ENCODE data around the gene IGF2BP1.
"Not testable (repeated sequence)": the region's sequence is repeated elsewhere in the genome, so short reads cannot be mapped to it uniquely, and the experiment has no call there.

IGF2BP1 gene

DNA sequence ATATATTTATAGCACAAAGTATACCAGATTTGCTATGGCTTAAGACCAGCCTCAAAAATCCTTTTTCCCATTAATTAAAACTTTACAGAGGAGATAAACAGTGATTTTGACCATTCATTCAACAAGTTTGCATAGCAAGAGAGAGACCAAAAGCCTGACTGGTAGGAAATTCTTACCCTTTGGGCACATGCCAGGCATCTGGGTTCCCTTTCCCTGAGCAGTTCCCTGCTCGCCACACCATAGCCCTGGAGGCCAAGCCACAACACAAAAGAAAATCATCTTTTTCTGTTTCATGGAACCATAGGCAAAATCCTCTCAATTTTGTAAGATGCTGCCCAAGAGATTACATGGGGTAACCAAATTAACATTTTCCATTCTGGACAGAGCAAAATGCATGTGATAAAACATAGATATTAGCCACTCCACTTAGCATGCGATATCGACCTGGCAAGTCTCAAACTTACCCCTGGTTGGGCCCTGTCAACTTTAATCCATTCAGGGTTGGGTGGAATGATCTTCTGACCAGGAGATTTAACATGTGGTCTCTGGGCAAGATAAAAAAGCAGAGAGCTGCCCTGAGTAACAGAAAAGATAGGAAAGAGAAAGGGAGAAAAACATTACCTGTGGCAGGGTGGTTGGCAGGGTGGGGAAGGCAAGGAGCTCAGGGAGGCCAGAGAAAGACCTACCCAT lies 77.8 kb downstream of the IGF2BP1 start:
- Mint-ChIP-seq H3K27me3 (peaks cover 31% of the 10 kb centered on the region), H3K36me3 (no peaks in the 10 kb centered on the region), H3K4me1 (no peaks in the 10 kb centered on the region), H3K4me3 (no peak overlapping the region), H3K27ac (no peak overlapping the region), H3K9me3 (no peaks in the 10 kb centered on the region)
- CTCF ChIA-PET = interaction anchor here (1.4 kb wide), 1 partner anchor 56 kb away, joined by 3 read pairs; no protein-coding TSS in a partner anchor
- no peak for DNase-seq

DNA sequence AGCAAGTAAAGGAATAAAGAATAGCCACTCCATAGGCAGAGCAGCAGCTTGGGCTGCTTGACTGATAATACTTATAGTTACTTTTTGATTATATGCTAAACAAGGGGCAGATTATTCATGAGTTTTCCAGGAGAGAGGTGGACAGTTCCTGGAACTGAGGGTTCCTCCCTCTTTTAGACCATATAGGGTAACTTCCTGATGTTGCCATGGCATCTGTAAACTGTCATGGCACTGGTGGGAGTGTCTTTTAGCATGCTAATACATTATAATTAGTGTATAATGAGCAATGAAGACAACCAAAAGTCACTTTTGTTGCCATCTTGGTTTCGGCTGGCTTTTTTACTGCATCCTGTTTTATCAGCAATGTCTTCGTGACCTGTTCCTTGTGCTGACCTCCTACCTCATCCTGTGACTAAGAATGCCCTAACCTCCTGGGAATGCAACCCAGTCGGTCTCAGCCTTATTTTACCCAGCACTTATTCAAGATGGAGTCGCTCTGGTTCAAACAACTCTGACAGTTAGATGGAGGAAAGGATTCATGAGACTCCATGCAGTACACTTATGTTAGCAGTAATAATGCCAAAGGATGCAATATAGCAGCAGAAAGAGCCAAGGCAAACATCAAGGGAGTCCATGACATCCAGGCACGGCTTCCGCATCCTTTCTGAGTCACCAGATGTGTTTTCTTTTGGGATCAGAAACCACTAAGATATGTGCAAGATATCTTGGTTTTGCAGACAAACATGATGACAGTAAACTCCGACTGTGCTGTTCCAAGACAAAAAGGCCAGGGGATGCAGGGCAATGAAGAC lies 79.6 kb downstream of the IGF2BP1 start:
- DNase-seq = no peak
- Mint-ChIP-seq H3K4me3 (no peak overlapping the region), H3K36me3 (no peaks in the 10 kb centered on the region), H3K27ac (no peak overlapping the region), H3K4me1 (no peaks in the 10 kb centered on the region), H3K9me3 (no peaks in the 10 kb centered on the region), H3K27me3 (peaks cover 37% of the 10 kb centered on the region)
- CTCF ChIA-PET = no interaction called here

- no peaks in the 10 kb centered on the region for H3K4me1 Mint-ChIP-seq
- no peaks in the 10 kb centered on the region for H3K9me3 Mint-ChIP-seq
- no peak overlapping the region for H3K27ac Mint-ChIP-seq
- CTCF ChIA-PET = no interaction called here
- no peaks in the 10 kb centered on the region for H3K36me3 Mint-ChIP-seq
- H3K27me3 Mint-ChIP-seq = peaks cover 43% of the 10 kb centered on the region
- DNase-seq = no peak
- no peak overlapping the region for H3K4me3 Mint-ChIP-seq
Observed at GRCh38 chr17:49078248-49078647, 81.1 kb downstream of the IGF2BP1 start.

- no peaks in the 10 kb centered on the region for H3K4me1 Mint-ChIP-seq
- no peak for DNase-seq
- no peaks in the 10 kb centered on the region for H3K9me3 Mint-ChIP-seq
- peaks cover 33% of the 10 kb centered on the region for H3K27me3 Mint-ChIP-seq
- CTCF ChIA-PET = no interaction called here
- H3K27ac Mint-ChIP-seq = no peak overlapping the region
- H3K4me3 Mint-ChIP-seq = no peak overlapping the region
- no peaks in the 10 kb centered on the region for H3K36me3 Mint-ChIP-seq
Observed at GRCh38 chr17:49079840-49080663, 82.9 kb downstream of the IGF2BP1 start.

DNA sequence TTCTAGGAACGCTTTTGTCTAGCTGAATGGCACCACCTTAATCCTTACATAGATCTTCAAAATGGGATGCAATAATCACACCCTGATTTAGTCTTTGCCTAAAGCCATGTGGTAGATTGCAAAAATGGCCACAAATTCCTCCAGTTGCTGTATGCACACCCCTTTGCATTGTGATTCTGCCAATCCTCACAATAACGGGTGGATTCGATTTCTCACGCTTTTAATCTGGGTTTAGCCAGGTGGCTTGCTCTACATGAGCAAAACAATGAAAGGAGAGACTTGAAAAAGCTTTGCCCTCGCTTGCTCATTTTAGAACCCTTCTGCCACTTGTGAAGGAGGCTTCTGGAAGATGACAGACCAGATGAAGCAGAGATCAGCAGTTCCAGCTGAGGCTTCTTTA lies 85.0 kb downstream of the IGF2BP1 start:
- CTCF ChIA-PET = interaction anchor here (1.0 kb wide), 1 partner anchor 209 kb away, joined by 3 read pairs; no protein-coding TSS in a partner anchor
- no peaks in the 10 kb centered on the region for H3K36me3 Mint-ChIP-seq
- DNase-seq = no peak
- no peaks in the 10 kb centered on the region for H3K4me1 Mint-ChIP-seq
- peaks cover 49% of the 10 kb centered on the region for H3K27me3 Mint-ChIP-seq
- no peak overlapping the region for H3K4me3 Mint-ChIP-seq
- no peak overlapping the region for H3K27ac Mint-ChIP-seq
- H3K9me3 Mint-ChIP-seq = no peaks in the 10 kb centered on the region

DNA sequence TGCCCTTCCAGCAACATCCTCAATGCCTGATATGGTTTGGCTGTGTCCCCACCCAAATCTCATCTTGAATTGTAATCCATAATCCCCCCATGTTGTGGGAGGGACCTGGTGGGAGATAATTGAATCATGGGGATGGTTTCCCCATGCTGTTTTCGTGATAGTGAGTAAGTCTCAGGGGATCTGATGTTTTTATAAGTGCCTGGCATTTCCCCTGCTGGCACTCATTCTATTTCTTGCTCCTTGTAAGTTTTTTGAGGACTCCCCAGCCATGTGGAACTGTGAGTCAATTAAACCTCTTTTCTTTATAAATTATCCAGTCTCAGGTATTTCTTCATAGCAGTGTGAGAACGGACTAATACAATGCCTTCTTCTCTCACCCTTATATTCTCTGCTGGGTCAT lies 87.9 kb downstream of the IGF2BP1 start:
- H3K4me1 Mint-ChIP-seq, DNase-seq, H3K36me3 Mint-ChIP-seq, H3K9me3 Mint-ChIP-seq, CTCF ChIA-PET, H3K4me3 Mint-ChIP-seq, H3K27ac Mint-ChIP-seq: not testable (repeated sequence)
- peaks cover 49% of the 10 kb centered on the region for H3K27me3 Mint-ChIP-seq

DNA sequence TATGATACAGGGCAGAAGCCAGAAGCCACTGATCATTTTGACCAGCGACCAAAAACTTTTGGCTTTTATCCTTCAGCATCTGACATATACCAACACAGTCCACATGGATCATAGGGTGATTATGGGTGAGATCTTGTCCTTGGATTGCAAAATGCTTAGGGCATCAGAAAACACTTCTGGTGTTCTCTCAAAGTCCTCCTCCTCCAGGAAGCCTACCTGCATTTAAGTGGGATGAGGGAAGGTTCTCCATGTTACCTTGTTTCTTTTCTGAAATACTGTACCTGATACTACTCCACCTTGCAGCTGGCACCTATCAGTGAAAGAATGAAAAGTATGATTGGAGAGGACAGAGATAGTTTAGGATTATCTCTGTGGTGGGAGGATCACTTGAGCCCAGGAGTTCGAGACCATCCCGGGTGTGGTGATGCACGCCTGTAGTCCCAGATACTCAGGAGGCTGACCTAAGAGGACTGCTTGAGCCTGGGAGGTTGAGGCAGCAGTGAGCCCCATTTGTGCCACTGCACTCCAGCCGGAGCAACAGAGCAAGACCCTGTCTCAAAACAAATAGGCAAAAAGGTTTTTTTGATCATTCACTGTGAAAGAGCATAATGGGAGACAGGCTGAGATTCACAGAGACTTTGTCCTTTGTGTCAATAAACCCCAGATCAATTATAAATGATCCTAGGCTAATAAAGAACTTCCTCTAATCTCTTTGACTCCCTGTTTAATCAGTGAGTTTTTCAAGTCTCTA lies 88.6 kb downstream of the IGF2BP1 start:
- H3K27me3 Mint-ChIP-seq = peaks cover 49% of the 10 kb centered on the region
- H3K4me1 Mint-ChIP-seq = no peaks in the 10 kb centered on the region
- no peak overlapping the region for H3K4me3 Mint-ChIP-seq
- no peak for DNase-seq
- H3K36me3 Mint-ChIP-seq = no peaks in the 10 kb centered on the region
- H3K9me3 Mint-ChIP-seq = no peaks in the 10 kb centered on the region
- no peak overlapping the region for H3K27ac Mint-ChIP-seq
- CTCF ChIA-PET = interaction anchor here (0.7 kb wide), 1 partner anchor 393 kb away, joined by 3 read pairs; no protein-coding TSS in a partner anchor

GRCh38 chr17:49086316-49086605 lies 89.1 kb downstream of the IGF2BP1 start:
- Mint-ChIP-seq H3K27me3 (peaks cover 47% of the 10 kb centered on the region), H3K4me3 (no peak overlapping the region), H3K9me3 (no peaks in the 10 kb centered on the region), H3K4me1 (no peaks in the 10 kb centered on the region), H3K27ac (no peak overlapping the region), H3K36me3 (no peaks in the 10 kb centered on the region)
- no peak for DNase-seq
- CTCF ChIA-PET = interaction anchor here (0.7 kb wide), 1 partner anchor 392 kb away, joined by 3 read pairs; no protein-coding TSS in a partner anchor

- H3K9me3 Mint-ChIP-seq = no peaks in the 10 kb centered on the region
- H3K27ac Mint-ChIP-seq = no peak overlapping the region
- CTCF ChIA-PET = interaction anchor here (0.7 kb wide), 1 partner anchor 392 kb away, joined by 3 read pairs; no protein-coding TSS in a partner anchor
- H3K4me1 Mint-ChIP-seq = no peaks in the 10 kb centered on the region
- peaks cover 47% of the 10 kb centered on the region for H3K27me3 Mint-ChIP-seq
- no peak overlapping the region for H3K4me3 Mint-ChIP-seq
- no peaks in the 10 kb centered on the region for H3K36me3 Mint-ChIP-seq
- no peak for DNase-seq
Observed at GRCh38 chr17:49086649-49087048, 89.5 kb downstream of the IGF2BP1 start.

DNA sequence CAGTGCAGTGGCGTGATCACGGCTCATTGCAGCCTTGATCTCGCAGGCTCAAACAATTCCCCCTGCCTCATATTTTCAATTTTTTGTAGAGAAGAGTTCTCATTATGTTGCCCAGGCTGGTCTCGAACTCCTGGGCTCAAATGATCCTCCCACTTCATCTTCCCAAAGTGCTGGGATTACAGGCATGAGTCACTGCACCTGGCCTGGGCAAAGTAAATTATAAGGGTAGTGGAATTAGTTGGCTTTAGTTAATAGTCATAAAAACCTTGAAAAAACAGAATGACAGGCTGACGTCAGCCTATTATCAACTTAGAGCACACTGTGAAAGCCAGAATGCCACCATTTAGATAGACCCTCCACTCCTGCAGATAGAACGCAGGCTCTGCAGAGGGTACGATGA lies 91.9 kb downstream of the IGF2BP1 start:
- CTCF ChIA-PET = no interaction called here
- peaks cover 42% of the 10 kb centered on the region for H3K27me3 Mint-ChIP-seq
- H3K4me3 Mint-ChIP-seq = no peak overlapping the region
- no peaks in the 10 kb centered on the region for H3K9me3 Mint-ChIP-seq
- DNase-seq = no peak
- no peaks in the 10 kb centered on the region for H3K4me1 Mint-ChIP-seq
- H3K36me3 Mint-ChIP-seq = no peaks in the 10 kb centered on the region
- no peak overlapping the region for H3K27ac Mint-ChIP-seq

GRCh38 chr17:49090878-49091594 lies 93.9 kb downstream of the IGF2BP1 start:
- no peak overlapping the region for H3K4me3 Mint-ChIP-seq
- no peaks in the 10 kb centered on the region for H3K9me3 Mint-ChIP-seq

DNA sequence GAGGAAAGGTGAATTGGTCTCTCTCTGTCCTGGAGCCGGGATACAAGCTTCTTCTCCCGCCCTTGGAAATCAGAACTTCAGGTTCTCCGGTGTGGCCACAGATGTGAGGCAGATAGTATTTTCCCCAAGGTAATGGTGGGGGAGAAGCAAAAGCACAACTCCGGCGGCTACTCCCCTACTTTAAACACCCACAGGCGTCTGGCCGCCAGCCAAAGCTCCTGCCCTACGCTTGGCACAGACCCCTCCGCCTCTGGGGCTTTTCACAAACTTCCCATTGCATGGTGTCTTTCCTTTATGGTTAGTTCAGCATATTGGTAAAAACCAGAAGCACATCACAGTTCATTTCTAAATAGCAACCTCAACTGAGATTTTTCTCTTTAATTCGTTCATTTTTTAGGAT lies 95.9 kb downstream of the IGF2BP1 start:
- H3K4me1 Mint-ChIP-seq = no peaks in the 10 kb centered on the region
- no peaks in the 10 kb centered on the region for H3K36me3 Mint-ChIP-seq
- H3K9me3 Mint-ChIP-seq = no peaks in the 10 kb centered on the region
- H3K27me3 Mint-ChIP-seq = peaks cover 23% of the 10 kb centered on the region
- CTCF ChIA-PET = no interaction called here
- H3K27ac Mint-ChIP-seq = no peak overlapping the region
- H3K4me3 Mint-ChIP-seq = no peak overlapping the region
- no peak for DNase-seq

More at GRCh38 chr17:49090878-49091594, 93.9 kb downstream of the IGF2BP1 start:
- CTCF ChIA-PET = no interaction called here
- Mint-ChIP-seq H3K4me1 (no peaks in the 10 kb centered on the region), H3K27me3 (peaks cover 38% of the 10 kb centered on the region), H3K27ac (no peak overlapping the region), H3K36me3 (no peaks in the 10 kb centered on the region)
- no peak for DNase-seq

DNA sequence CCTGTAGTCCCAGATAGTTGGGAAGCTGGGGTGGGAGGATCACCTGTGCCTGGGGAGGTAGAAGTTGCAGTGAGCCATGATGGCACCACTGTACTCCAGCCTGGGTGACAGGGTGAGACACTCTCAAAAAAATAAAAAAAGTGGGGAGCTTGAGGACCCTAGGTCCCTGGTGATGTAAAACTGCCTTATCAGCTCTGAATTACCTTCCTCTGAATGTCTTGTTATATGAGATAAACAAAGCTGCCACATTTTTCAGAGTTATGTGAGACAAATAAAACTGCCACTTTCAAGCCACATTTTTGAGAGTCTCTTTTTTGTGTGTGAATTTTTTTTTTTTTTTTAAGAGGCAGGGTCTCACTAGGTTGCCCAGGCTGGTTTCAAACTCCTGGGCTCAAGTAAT lies 103.4 kb downstream of the IGF2BP1 start:
- CTCF ChIA-PET = interaction anchor here (0.7 to 1.0 kb wide), 2 partner anchors 68 to 250 kb away, joined by 3 read pairs; no protein-coding TSS in a partner anchor
- no peaks in the 10 kb centered on the region for H3K9me3 Mint-ChIP-seq
- DNase-seq = no peak
- no peak overlapping the region for H3K27ac Mint-ChIP-seq
- H3K4me1 Mint-ChIP-seq = no peaks in the 10 kb centered on the region
- no peaks in the 10 kb centered on the region for H3K36me3 Mint-ChIP-seq
- H3K4me3 Mint-ChIP-seq = no peak overlapping the region
- peaks cover 8% of the 10 kb centered on the region for H3K27me3 Mint-ChIP-seq
